UCSD-AML1 (cell line): ENCODE data around the gene UBE2J2.
A peak's percentile ranks its signal among the peaks of the same experiment; 100 is the strongest.

Experiments used
- DNase-seq: peaks from one replicate; lab custom pipeline; 2025; ENCODE audit not compliant: unreplicated experiment; lab: John Stamatoyannopoulos, UW

UBE2J2 gene

DNA sequence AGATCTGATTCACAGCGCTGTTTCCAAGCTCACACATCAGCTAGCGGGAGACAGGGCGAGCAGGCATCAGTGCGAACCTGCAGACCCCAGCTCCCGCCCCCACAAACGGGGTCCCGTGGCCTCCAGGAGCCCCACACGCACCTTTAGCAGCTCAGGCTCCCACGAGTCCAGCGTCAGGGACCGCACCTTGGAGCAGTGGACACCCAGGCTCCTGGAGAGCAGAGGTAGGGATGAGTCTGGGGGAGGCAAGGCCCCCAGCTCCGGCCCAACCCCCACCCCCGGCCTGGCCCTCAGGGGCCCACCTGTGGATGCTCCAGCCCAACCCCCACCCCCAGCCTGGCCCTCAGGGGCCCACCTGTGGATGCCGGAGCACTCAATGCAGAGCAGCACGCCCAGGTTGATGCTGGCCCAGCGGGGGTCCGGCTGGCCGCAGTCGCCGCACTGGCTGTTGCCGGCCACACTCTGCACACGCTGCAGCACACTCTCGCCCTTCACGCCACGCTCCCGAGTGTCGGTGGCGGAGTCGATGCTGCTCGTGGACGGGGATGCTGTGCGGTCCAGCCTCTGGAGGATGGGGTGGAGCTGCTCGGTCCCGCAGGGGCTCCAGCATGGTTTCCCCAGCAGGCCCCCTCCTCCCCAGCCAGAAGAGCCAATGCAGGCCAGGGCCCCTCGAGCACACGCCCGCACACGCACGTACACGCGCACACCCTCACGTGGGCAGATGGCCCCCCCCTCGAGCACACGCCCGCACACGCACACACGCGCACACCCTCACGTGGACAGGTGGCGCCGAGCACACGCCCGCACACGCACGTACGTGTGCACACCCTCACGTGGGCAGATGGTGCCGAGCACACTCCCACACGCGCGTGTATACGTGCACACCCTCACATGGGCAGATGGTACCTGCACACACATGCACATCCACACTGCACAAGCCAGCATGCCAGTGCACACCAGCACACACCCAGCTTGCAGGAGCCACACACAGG lies 22.7 kb upstream of the UBE2J2 start:
- no peak for DNase-seq

DNA sequence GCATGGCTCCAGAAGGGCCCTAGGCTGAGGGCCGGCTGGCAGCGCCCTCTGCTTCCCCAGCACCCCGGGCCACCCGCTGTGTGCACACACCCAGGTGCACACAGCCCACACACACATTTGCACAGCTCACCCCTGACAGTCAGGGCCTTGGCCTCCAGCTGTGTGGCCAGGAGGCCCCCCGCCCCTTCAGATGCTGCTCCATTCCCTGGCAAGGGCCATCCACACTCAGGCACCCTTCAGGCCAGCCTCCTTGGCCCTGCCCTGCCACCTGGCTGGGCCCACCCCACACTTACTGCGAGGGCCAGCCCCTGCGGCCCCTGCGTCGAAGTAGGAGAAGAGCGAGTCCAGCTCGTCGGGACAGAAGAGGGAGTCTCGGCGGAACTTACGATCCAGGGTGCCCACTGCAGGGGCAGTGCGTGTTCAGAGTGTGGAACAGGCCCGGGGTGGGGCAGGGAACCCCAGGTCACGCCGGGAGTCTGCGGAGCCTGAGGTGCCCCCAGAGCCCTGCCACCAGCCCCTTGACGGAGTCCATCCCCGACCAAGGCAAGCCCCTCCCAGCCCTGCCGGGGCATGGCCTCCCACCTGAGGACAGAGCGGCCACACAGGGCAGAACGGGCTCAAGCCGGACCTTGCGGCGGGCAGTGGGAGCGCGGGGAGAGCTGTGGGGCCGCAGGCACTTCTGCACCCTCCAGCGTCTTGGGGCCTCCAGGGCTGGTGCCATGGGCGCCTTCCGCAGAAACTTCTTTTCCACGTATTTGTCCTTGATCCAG lies 21.7 kb upstream of the UBE2J2 start:
- DNase-seq, result no peak

DNA sequence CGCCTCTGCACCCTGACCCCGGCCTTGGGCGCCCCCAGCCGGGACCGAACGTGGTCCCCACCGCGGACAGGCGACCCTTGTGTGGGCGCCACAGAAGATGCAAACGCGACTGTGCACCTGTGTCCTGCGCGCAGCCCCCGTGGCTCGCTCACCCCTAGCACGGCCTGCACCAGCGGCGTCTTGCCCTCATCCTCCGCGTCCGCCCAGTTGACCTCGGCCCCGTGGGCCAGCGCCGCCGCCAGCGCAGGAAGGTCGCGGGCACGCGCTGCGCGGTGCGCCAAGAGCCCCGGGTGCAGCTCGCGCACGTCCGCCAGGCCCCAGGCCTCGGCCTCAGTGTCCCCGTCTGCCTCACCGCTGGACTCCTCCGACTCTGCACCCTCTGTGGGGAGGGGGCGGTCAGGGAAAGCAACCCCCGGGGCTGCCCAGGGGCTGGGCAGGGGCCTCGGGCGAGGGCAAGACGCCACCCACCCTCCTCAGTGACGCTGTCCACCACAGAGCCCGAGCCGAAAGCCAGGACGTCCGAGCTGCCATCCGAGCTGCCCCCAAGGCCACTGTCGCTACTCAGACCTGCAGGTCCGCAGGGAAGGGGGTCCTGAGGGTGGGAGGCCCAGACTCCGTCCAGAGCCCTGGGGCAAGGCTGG lies 20.7 kb upstream of the UBE2J2 start:
- no peak for DNase-seq

DNA sequence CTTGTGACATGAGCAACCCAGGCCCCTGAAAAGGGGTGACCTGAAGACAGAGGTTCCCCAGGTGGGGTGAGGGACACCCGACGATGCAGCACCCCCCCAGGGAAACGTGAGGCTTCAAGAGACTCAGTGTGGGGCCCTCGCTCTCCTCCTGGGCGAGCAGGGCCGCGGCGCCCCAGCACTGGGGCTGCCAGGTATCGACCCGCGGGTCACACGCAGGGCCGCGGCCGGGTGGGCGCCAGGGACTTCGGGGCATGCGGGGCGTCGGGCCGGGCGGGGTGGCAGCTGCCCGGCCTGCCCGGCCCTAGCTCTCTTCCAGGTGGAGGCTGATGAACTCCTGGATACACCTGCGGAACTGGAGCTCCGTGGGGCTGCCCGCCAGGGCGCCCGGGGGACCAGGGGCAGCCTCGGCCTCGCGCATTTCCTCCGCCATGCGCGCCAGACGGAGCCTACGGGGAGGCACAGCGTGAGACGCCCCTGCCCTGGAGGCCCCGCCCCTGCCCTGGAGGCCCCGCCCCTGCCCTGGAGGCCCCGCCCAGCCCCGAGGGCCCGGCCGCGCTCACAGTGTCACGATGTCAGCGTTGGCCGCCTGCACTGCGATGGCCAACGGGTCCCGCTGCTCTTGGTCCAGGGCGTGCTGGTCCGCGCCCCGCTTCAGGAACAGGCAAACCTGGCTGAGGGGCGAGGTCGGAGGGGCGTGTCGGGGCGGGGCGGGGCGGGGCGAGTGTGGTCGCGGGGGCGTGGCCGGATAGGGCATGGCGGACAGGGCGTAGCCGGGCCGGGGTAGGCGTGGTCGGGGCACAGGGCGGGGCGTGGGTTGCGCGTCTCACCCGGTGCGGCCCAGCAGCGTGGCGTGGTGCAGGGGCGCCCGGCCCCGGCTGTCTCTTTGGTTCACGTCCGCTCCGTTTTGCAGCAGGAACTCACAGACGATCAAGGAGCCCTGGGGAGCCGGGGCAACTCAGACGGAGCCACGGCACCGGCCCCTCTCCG lies 19.9 kb upstream of the UBE2J2 start:
- DNase-seq, result no peak

DNA sequence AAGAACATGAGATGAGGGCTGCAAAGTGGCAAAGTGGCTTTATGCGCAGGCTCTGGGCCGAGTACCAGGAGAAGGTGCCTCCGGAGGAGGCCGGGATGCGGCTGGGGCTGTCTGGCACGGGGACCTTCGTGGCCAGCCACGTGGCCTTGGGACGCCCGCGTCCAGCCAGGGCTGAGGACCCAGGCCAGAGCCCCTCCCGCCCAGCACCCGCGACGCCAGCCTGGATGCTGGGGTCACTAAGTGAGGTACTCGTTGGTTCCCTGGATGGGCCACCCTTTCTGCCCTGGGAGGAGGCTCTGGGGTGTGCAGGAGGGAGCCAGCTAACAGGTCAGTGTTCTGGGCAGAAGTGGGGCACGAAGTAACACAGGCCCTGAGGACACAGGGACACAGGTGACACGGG lies 19.2 kb upstream of the UBE2J2 start:
- no peak for DNase-seq

DNA sequence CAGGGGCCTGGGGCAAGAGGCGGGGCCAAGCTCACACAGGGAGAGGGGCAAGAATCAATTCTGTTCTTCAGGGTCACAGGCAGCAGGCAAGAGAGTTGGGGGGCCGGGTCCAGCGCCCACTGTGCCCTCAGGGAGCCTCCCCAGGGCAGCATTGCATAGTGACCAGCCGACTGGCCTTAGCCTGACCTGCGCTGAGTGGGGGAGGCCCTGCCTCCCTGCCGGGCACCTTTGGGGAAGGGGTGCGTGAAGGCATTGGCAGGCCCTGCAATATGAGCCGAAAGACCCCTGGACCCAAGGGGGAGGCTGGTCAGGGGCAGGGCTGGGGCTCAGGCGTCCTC lies 18.8 kb upstream of the UBE2J2 start:
- DNase-seq, result no peak

DNA sequence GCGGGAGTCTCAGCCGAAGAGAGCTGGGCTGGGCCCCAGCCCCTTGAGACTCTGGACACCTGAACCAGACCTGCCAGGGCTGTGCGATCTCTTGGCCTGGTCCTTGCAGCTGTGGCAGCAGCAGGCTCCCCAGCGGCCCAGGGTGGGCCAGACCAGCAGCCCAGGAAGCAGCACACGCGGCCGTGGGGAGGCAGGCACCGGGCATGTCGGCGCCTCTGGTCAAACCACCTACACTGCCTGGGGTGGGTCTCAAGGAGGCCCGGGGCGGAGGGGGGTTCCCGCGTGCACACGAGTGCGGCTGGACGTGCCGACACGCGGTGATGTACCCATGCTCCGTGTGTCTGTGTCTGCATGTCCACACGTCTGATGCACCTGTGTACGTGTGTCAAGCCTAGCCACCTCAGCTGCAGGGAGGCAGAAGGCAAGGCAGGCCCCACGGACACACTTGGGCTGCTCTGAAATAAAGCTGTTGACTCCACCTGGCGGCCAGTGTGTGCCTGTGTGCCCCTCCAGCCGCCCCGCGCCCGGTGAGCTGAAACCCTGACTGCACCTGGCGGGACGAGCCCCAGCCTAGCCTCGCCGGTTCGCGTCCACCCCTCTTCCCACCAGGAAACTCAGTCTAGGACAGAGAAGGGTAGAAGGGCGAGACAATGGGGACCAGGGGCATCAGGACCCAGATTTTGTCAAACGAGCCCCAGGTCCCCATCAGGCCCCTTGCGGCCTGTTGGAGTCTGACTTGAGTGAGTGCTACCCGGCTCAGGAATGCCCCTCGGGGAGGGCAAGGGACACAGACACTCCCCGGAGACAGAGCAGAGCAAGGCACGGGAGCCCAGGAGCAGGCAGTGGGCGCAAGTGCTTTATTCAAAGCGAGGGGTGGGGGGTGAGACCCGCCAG lies 18.1 kb upstream of the UBE2J2 start:
- peak; percentile 39 for DNase-seq

DNA sequence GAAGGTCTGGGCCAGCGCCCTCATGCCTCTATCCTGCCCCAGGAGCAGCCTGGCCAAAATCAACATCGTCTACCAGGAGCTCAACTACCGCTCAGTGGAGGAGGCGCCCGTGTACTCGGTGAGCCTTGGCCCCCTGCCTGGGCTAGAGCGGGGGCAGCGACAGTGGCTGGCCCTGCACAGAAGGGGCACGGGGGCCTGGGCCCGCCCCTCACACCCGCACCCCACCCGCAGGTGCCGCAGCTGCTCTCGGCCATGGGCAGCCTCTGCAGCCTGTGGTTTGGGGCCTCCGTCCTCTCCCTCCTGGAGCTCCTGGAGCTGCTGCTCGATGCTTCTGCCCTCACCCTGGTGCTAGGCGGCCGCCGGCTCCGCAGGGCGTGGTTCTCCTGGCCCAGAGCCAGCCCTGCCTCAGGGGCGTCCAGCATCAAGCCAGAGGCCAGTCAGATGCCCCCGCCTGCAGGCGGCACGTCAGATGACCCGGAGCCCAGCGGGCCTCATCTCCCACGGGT lies 17.4 kb upstream of the UBE2J2 start:
- DNase-seq, result no peak

DNA sequence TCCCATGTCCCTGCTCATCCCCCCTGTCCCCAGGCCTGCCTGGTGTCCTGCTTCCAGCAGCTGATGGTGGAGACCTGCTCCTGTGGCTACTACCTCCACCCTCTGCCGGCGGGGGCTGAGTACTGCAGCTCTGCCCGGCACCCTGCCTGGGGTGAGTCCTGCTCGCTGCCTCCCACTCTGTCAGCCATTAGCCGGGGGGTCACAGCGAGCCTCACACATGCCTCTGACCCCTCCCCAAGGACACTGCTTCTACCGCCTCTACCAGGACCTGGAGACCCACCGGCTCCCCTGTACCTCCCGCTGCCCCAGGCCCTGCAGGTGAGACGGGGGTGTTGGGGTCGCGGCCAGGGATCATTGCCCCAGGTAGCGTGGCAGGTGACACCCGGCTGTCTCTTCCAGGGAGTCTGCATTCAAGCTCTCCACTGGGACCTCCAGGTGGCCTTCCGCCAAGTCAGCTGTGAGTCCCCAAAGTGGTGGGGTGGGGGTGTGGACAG lies 16.6 kb upstream of the UBE2J2 start:
- peak; percentile 75 for DNase-seq

DNA sequence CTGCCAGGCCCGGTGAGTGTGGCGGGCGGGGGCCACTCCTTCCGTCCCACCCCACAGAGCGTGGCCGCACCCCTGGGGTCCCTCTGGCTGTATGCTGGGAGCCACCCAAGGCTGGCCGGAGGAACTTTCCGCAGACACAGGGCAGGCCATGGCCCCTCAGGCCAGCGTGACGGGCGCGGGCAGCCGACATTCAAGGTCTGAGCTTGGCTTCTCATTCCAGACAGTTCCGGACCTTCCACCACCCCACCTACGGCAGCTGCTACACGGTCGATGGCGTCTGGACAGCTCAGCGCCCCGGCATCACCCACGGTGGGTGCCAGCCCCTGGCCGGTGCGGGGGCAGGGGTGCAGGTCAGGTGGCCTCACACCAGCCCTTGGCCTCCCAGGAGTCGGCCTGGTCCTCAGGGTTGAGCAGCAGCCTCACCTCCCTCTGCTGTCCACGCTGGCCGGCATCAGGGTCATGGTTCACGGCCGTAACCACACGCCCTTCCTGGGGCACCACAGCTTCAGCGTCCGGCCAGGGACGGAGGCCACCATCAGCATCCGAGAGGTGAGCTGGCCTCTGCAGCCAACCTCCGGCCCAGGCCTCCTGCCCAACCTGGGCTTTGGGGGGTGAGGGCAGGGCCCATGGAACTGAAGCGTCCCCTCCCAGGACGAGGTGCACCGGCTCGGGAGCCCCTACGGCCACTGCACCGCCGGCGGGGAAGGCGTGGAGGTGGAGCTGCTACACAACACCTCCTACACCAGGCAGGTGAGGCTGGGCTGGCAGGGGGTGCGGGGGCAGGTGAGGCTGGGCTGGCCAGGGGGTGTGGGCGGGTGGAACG lies 13.8 kb upstream of the UBE2J2 start:
- no peak for DNase-seq

DNA sequence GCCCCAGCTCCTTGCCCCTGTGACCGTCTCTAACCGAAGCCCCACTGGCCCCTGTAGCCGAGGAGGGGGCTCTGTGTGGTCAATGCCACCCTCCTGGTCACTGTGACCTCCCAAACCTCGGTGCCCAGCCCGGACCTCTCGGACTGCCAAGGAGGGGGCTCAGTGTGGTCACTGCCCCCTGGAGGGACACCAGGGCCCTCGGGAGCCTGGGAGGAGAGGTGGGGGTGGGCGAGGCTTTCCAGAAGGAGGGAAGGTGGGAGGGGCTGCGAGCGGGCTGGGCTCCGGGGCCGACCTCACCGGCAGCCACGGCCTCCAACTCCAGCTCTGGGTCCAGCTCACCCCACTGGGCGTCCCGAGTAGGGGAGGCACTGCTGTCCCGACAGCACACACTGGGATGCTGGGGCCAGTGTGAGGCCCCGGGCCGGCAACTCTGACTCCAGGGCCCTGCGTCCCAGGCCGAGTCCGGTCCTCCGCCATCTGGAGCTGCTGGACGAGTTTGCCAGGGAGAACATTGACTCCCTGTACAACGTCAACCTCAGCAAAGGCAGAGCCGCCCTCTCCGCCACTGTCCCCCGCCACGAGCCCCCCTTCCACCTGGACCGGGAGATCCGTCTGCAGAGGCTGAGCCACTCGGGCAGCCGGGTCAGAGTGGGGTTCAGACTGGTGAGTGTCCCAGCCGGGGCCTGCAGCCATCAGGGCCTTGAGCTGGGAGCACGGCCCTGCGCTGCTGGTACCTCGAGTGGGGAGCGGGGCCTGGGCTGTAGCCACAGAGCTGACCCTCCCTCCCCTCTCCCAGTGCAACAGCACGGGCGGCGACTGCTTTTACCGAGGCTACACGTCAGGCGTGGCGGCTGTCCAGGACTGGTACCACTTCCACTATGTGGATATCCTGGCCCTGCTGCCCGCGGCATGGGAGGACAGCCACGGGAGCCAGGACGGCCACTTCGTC lies 12.9 kb upstream of the UBE2J2 start:
- DNase-seq, result no peak

DNA sequence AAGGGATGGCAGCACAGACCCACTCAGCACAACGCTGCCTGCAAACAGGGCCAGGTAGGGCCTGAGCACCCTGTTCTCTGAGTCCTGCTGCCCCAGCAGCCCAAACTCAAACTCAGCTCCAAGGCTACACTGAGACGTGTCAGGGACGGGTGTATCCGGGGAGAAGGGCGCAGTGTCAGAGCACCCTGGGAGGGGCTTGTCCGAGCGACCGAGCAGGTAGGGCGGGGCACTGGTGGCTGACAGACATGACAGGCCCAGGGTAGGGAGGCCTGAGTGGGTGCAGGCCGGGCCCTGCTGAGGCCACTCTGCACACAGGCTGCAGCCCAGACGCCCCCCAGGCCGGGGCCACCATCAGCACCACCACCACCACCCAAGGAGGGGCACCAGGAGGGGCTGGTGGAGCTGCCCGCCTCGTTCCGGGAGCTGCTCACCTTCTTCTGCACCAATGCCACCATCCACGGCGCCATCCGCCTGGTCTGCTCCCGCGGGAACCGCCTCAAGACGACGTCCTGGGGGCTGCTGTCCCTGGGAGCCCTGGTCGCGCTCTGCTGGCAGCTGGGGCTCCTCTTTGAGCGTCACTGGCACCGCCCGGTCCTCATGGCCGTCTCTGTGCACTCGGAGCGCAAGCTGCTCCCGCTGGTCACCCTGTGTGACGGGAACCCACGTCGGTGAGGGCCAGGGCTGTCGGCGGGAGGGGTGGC lies 12.1 kb upstream of the UBE2J2 start:
- no peak for DNase-seq

DNA sequence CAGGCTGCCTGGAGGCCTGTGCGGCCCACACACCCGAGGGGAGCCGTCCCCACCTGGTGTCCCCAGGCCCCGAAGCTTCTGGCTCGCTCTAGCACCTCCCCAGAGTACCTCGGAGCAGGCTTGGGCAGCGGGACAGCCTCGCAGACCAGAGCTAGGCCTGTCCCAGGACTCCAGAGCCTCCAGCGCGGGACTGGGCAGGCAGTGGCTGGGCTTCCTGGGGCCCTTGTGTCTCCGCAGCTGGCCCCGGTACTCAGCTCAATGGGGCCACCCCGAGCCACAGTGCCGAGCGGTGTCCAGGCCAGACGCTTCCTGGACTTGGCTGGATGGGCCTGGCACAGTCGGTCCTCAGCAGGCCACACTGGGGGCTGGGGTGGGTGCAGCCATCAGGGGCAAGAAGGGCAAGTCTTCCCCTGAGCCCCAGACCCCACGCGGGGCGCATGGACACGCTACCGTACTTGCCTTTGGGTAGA lies 11.5 kb upstream of the UBE2J2 start:
- DNase-seq, result no peak

DNA sequence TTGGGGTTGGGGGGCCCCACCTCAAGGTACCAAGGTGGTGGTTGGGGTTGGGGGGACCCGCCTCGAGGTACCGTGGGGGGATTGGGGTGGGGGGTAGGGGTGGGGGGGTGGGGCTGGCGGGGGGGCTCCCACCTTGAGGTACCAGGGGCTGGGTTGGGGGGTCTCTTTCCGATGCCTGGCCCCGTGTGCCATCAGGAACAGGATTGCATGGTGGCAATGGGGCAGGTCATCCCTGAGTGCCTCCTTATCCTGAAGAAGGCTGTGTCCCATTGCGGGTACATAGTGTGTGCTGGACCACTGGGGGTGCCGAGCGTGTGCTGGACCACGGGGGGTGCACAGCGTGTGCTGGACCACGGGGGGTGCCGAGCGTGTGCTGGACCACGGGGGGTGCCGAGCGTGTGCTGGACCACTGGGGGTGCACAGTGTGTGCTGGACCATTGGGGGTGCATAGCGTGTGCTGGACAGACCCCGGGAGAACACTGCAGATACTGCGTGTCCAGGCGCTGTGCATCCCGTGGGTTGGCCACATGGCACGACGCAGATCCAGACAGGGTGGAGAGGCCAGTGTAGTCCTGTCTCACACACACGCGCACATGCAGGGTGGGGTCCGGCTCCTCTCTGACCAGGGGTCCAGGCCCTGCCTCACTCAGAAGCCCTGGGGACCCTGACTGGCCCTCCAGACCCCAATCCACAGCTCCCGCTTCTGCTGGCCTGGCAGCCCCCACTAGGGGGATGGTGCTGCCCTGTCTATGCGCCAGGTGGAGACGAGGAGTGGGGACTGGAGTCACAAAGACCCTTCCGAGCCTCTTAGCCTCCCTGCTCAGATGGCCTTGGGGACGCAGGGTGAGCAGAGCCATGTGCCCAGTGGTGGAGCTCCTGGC lies 10.8 kb upstream of the UBE2J2 start:
- no peak for DNase-seq

DNA sequence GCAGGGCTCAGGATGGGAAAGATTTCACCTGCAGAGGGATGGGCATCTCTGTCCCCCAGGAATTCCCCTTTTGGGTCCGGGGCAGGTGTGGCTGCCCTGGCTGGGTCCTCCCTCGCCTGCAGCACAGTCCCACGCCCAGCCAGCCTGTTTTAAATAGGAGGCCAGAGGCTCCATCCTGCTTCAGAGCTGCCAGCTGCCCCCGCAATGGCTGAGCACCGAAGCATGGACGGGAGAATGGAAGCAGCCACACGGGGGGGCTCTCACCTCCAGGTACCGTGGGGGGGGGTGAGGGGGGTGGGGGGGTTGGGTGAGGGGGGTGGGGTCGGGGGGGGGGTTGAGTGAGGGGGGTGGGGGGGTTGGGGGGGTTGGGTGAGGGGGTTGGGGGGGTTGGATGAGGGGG lies 10.2 kb upstream of the UBE2J2 start:
- no peak for DNase-seq

DNA sequence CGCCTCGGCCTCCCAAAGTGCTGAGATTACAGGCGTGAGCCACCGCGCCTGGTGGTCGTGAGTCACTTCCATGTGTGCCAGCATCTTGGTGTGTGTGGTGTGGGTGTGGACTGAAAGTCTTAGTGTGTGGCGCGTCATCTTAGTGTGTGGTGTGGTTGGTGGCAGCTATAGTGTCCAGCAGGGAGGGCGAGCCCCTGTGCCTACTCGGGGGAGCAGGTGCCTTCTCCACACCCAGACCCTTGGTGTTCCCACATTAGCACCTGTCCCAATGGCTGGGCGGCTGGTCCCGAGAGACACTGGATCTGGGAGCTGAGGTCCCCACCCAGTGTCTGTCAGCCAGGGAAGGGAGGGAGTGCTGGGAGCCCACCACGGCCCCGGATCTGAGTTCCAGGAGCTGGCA lies 9.3 kb upstream of the UBE2J2 start:
- no peak for DNase-seq
